ENCODE measurements around the gene ARID4A.
"Not testable (repeated sequence)": the region's sequence is repeated elsewhere in the genome, so short reads cannot be mapped to it uniquely, and the experiment has no call there.

Gene ARID4A

DNA sequence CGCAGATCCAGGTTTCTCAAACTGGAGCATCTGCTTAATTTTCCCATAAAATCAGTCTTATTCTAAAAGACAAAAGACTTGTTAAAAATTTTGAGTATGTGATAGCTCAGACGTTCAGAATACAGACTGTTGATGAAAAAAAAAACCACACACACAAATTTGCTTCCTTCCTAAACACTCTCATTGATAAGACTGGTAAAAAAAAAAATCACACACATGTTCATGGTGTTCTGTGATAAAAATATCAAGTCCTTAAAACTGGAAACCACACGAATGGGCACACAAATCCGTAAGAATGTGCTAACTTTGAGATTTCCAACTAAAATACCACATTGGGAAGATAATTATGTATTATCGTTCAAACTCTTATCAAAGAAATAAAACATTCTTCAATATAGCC lies 6.7 kb upstream of the ARID4A start:
- DNase-seq (ENCODE audit: low spot score) = no peak

GRCh38 chr14:58292187-58292586 lies 6.2 kb upstream of the ARID4A start:
- no peak for DNase-seq (ENCODE audit: low spot score)

DNA sequence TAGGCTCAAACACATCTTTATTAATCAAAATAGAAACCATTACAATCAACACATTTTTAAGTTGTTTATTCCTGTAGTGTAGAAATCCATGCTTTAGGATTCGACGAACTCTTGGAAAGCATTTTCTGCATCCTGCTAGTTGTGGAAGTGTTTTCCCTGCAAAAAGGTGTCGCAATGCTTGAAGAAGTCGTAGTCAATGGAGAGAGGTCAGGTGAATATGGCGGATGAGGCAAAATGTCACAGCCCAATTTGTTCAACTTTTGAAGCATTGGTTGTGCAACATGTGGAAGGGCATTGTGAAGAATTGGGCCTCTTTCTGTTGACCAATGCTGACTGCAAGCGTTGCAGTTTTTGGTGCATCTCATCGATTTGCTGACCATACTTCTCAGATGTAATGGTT lies 4.2 kb upstream of the ARID4A start:
- DNase-seq (ENCODE audit: low spot score) = no peak

DNA sequence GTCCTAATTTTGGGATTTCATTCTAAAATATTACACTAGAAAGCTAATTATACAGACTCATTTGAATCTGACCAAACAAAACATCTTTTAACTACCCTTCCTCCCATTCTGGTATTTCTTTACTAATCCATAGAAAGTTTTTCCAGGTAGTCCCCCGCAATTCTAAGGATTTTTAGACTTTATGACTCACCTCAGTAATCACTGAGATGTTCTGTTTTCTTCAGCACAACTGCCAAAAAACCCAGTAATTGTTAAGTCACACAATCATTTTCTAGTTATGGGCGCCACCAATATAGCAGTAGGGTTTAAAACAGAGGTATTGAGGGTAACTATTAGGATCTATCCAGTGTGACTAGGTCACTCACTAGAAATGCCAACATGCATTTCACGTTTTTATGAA lies 1.6 kb upstream of the ARID4A start:
- no peak for DNase-seq (ENCODE audit: low spot score)

DNA sequence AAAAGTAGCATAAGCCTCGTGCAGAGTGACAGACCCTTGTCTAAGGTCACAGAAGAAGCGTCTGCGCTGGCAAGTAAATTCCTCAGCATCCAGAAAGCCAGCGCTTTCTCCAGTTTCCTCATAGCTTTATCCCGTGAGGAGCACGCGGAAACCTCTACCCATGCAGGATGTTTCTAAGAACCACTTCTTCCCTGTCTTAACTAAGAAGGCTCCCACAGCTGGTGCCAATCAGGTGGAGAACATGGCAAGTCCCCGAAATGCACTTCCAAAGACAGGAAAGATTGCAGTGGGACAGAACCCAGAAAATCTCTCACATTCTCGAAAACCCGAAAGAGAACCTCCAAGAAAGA lies 968 bp upstream of the ARID4A start:
- DNase-seq (ENCODE audit: low spot score) = no peak

DNA sequence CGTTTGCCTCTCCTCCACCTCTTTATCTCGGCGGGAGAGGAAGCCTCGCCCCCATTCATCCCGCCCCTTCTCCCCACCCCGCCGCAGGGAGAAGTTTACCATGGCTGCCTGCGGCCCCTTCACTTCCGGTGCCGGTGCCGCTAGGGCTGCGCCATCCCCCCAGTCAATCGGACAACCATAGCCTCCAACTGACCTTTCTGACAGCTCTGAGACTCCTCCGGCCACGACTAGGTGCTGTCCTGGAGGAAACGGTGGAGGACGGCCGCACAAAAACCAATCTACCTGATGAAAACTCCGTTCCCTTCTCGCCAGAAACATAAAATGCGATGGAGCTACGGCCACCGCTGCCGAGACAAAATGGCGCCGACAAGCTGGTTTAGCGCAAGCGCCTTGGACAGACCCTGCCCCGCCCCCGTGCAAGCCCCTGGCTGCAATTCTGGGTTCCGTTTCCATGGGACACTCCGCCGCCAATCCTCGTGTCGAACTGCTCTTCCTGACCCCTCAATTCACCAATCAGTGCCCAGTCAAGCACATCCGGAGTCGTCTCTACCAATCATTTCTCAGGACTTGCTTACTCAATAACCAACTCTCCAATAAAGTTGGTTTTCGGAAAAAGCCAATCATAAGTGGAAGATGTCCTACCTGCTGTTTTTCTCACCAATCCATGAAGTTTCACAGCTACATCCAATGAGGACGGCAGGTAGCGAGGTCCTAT lies 436 bp upstream of the ARID4A start:
- peak; percentile 99 for DNase-seq (ENCODE audit: low spot score)

DNA sequence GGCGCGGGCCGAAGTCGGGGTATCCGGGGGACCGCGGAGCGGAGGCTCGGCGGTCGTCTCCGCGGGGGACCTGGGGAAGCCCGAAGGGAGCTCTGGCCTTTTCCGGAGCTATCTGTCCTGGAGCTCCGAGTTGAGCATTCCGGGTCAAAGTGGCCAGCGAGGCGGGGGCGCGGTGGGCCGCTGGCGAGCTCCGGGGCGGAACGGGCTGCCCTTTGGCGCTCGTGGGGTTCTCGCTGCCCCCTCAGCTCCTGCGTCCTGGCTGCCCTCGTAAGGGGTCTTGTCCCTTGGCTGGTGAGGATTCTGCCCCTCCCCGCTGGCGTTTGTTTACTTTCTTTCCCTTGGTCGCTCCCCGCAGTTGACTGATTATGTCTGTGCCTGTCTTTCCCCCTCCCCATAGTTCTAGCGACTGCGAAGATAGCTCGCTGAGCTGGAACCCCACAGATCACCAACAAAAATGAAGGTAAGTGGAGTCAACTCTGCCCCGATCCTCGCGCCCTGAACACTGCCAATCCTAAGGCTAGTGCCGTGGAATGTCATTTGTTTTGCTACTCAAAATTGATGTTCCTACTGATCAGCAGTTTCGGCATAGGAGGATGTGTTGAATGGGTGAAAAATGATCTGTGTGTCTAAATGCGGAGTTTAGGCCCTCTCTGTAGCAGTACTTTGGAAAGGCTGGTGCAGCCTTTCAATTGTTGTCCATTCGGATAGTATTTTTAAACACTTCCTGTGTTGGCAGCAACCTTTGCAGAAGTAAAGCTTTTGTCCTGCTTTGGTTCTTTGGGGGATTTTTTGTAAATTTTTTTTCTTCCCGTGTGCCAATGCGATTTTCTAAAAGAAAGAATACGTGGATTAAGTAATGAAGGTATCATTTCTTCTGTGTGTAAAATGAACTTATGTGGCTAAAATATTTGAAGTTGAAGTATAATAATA lies 1.3 kb downstream of the ARID4A start:
- peak; percentile 20 for DNase-seq (ENCODE audit: low spot score)

DNA sequence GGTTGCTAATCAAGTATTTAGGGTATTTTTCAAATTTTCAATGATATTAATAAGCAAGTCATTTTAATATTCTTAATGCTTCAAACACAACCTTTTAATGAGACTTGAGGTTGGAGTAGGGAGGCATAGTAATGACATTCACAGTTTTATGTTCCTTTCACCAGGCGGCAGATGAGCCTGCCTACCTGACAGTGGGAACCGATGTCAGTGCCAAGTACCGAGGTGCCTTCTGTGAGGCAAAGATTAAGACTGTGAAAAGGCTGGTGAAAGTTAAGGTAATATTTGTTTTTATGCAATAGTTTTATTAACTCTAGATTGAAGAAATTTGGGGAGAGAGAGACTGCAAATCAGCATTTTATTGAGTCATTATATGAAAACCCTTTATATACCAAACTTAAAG lies 3.1 kb downstream of the ARID4A start:
- no peak for DNase-seq (ENCODE audit: low spot score)

GRCh38 chr14:58305730-58306129 lies 7.4 kb downstream of the ARID4A start:
- DNase-seq (ENCODE audit: low spot score) = no peak

- no peak for DNase-seq (ENCODE audit: low spot score)
These were observed 9.4 kb downstream of the ARID4A start for GRCh38 chr14:58307597-58308316.

GRCh38 chr14:58309086-58309485 lies 10.7 kb downstream of the ARID4A start:
- no peak for DNase-seq (ENCODE audit: low spot score)

DNA sequence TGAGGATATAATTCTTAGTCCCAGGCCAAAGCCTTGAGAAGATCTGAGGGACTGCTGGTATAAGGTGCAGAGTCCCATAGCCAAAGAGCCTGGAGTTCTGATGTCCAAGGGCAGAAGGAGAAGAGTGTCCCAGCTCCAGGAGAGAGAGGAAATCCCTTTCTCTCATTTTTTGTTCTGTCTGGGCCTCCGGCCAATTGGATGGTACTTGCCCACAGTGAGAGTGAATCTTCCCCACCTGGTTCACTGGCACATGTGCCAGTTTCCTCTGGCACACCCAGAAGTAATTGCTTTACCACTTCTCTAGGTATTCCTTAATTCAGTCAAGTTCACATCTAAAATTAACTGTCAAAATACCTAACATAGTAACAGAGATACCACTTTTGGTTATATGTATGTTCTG lies 15.3 kb downstream of the ARID4A start:
- DNase-seq (ENCODE audit: low spot score) = no peak

DNA sequence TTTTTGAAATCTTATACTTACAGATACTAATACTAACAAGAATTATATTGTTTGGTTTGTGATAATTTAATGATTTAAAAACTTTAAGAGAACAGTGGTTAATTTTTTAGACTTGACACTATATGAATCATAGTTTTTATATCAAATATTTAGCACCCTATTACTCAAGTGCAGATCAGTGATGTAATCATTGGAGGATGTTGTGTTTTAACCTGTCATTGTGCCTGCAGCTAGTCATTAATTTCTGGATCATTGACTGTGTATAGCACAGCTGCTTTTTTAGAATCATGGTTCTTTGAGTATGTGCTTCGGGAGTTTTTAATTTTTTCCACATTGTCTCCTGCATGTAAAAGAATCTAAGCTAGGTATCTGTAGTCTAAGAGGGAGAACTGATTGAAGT lies 17.3 kb downstream of the ARID4A start:
- DNase-seq (ENCODE audit: low spot score) = no peak

DNA sequence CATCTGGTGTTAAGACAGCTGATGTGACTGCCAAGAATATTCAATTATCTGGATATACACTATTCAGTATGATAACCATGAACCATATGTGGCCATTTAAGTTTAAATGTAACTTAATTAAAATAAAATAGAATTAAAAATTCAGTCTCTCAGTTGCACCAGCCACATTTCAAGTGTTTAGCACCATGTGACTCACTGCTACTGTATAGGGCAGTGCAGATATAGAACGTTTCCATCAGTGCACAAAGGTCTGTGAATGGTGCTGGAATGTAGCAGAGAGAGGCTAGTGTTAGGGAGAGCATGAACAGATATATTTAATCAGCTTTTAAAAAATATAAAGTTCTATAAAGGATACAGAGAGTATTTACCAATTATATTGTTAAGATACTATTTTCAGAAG lies 28.7 kb downstream of the ARID4A start:
- DNase-seq (ENCODE audit: low spot score) = no peak

DNA sequence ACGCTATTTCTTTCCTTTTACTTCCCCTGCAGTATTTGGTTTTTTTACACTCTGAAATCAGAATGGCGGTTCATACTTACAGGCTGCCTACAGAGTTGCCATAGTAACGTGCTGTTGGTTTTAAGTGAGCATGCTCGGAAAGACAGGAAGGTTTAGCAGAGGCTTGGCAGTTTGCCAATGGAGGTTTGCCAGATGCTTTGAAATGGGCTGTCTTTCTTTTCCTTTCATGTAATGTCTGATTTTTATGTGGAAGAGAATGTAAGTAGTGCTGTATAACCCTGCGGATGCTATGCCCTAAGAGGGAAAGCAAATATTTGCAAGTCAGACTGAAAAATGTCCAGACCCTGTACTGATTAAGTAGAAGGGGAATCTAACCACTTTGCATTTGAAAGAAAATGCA lies 32.8 kb downstream of the ARID4A start:
- peak; percentile 27 for DNase-seq (ENCODE audit: low spot score)

GRCh38 chr14:58332561-58332960 lies 34.2 kb downstream of the ARID4A start:
- no peak for DNase-seq (ENCODE audit: low spot score)

- DNase-seq (ENCODE audit: low spot score) = not testable (repeated sequence)
These were observed 41.3 kb downstream of the ARID4A start for GRCh38 chr14:58339666-58340065.

DNA sequence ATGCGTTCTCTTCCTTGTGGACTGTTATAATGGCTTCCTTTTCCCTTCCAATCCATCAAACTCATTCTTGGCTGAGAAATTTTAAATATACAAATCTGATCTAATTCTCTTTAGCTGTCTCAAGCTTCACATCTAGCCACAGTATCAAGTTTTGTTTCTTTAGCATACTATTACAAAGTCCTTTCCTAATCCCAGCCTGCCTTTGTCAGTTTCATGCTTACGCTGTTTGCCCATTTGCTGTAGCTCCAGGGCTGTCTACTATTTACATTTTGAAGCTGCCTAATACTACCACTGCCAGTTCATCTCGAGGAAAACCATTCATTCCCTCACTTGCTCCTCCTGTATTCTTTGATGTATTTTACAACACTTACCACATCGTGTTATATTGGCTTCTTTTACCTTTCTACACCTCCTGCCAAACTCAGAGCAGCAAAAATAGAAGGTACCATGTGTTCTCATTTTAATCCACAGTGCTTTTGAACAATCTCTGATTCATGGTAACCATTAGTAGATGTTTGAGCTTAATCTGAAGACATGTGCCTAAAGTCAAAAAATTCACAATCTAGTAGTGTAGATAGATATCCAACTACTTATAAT lies 42.9 kb downstream of the ARID4A start:
- no peak for DNase-seq (ENCODE audit: low spot score)

GRCh38 chr14:58343535-58343934 lies 45.2 kb downstream of the ARID4A start:
- not testable (repeated sequence) for DNase-seq (ENCODE audit: low spot score)

- no peak for DNase-seq (ENCODE audit: low spot score)
These were observed 55.4 kb downstream of the ARID4A start for GRCh38 chr14:58353516-58354299.

DNA sequence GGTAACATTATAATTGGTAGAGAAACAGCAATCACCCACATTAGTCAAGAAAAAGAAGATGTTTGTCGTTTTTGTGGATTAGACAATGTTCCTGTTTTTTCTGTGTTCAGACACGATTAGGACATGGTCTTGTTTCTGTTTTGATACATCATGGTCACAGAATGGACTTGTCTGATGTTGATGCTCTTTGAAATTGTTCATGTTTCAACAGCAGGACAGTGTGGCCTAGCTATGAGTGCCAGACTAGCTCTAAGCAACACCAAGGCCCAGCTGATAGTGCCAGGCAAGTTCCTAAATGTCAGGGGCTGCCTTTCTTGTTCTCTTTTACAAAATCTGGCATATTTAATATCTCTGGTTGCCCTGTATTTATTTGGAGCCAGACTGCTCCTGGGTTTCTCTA lies 56.5 kb downstream of the ARID4A start:
- DNase-seq (ENCODE audit: low spot score) = no peak

GRCh38 chr14:58356268-58356667 lies 57.9 kb downstream of the ARID4A start:
- no peak for DNase-seq (ENCODE audit: low spot score)

Measured in HuH-7 (cell line).